Caco-2 (cell line): Measurements from ENCODE around the gene RORC. TPM values are rescaled to one million over a fixed set of nuclear protein-coding genes. Genes with fewer than 3 reads are reported as not detected.

Experiments
- BruUV-seq: library from RNA; stranded (reverse); fragments of 400-500 nt; replicated peaks from 2 replicates; lab custom pipeline; 2021; lab: Mats Ljungman, UMichigan
- CTCF ChIA-PET: fragments of 300-600 bp; sonication (Branson Sonifier 250); formaldehyde crosslinking; loops from one replicate; lab custom pipeline; 2022; ENCODE audit warnings: antibody characterized with exemption; lab: Charles Lee
- POLR2A ChIA-PET: fragments of 300-600 bp; sonication (Branson Sonifier 250); formaldehyde crosslinking; loops from one replicate; lab custom pipeline; 2022; ENCODE audit warnings: antibody characterized with exemption; lab: Charles Lee
- DNase-seq, 2 experiments: peaks; one replicate each; pipeline versions ENCODE4 v3.0.0 to v3.0.0-alpha.2; 2020 to 2022
- H3K27me3 ChIP-seq: replicated peaks from 2 replicates; pipeline ENCODE4 v1.6.0; 2011; ENCODE audit warnings: low read length; ENCODE audit not compliant: control insufficient read depth, insufficient read depth
- H3K36me3 ChIP-seq: 2 replicates; pipeline ENCODE4 v1.5.1; 2011; ENCODE audit warnings: low read length; ENCODE audit not compliant: control insufficient read depth, insufficient read depth
- H3K4me1 ChIP-seq: fragments of 250-450 bp; sonication (Bioruptor Pico); 2 replicates; pipeline ENCODE4 v1.5.1; 2020; ENCODE audit warnings: mild to moderate bottlenecking
- H3K4me3 ChIP-seq: 2 replicates; pipeline ENCODE4 v1.5.1; 2011; ENCODE audit warnings: low read depth, mild to moderate bottlenecking, control low read depth, low read length
- H3K9me3 ChIP-seq: fragments of 250-450 bp; sonication (Bioruptor Pico); 2 replicates; pipeline ENCODE4 v1.5.1; 2020; ENCODE audit warnings: mild to moderate bottlenecking, moderate library complexity
- H3K27ac Mint-ChIP-seq: one replicate; pipeline ENCODE4 v1.8.0; 2022; ENCODE audit warnings: mixed read lengths; ENCODE audit not compliant: unreplicated experiment
- H3K27me3 Mint-ChIP-seq: one replicate; pipeline ENCODE4 v1.8.0; 2022; ENCODE audit warnings: mixed read lengths; ENCODE audit not compliant: insufficient read depth, unreplicated experiment
- H3K36me3 Mint-ChIP-seq: one replicate; pipeline ENCODE4 v1.8.0; 2022; ENCODE audit warnings: mild to moderate bottlenecking, mixed read lengths; ENCODE audit not compliant: insufficient read depth, unreplicated experiment
- H3K4me1 Mint-ChIP-seq: one replicate; pipeline ENCODE4 v1.8.0; 2022; ENCODE audit warnings: low read depth, mixed read lengths; ENCODE audit not compliant: unreplicated experiment
- H3K4me3 Mint-ChIP-seq: one replicate; pipeline ENCODE4 v1.8.0; 2022; ENCODE audit warnings: mild to moderate bottlenecking, moderate library complexity, mixed read lengths; ENCODE audit not compliant: unreplicated experiment
- H3K9me3 Mint-ChIP-seq: one replicate; pipeline ENCODE4 v1.8.0; 2022; ENCODE audit warnings: mixed read lengths; ENCODE audit not compliant: unreplicated experiment
- intact Hi-C: fragments of 100-400 bp; cut with micrococcal nuclease; formaldehyde crosslinking; loops from one replicate; pipeline ENCODE4 v1.10.0; 2022; ENCODE audit not compliant: unreplicated experiment
- total RNA-seq: library from RNA; stranded (reverse); gene quantifications from 2 replicates; pipeline ENCODE4 v1.2.3, GENCODE V29; 2022
- TF ChIP-seq, protein P1 (sequence below), 2 experiments: fragments of 200-600 bp in 1 of 2; IDR thresholded peaks; 1 replicate in 1 of 2; 2 replicates in 1 of 2; pipeline versions ENCODE4 v1.5.1 to v1.8.0; 2011 to 2022; ENCODE audit warnings: antibody characterized with exemption in 1 of 2, control low read depth in 1 of 2, inconsistent platforms in 1 of 2, low read depth in 1 of 2, low read length in 1 of 2, mild to moderate bottlenecking in 1 of 2, moderate library complexity in 1 of 2; ENCODE audit not compliant: insufficient read depth in 1 of 2, severe bottlenecking in 1 of 2, unreplicated experiment in 1 of 2

The RORC gene
- total RNA-seq, 1 experiment from 2014 or later, result not detected

- intact Hi-C loops, result no loop called here
- H3K9me3 Mint-ChIP-seq, result no peaks in the 10 kb centered on the region
- ChIA-PET POLR2A (interaction anchor here (0.6 kb wide), 3 partner anchors 93 to 201 kb away, joined by 3 to 4 read pairs (median 3); no protein-coding TSS in a partner anchor), CTCF (no interaction called here)
- H3K27me3 ChIP-seq, result no peaks in the 10 kb centered on the region
- H3K4me1 Mint-ChIP-seq, result peaks cover 9% of the 10 kb centered on the region
- H3K9me3 ChIP-seq, result no peaks in the 10 kb centered on the region
- H3K36me3 Mint-ChIP-seq, result peaks cover 47% of the 10 kb centered on the region
- BruUV-seq, result no TSS peak
- H3K4me3 Mint-ChIP-seq, result no peak overlapping the region
- H3K4me3 ChIP-seq, result no peak overlapping the region
- H3K27ac Mint-ChIP-seq, result no peak overlapping the region
- H3K27me3 Mint-ChIP-seq, result no peaks in the 10 kb centered on the region
- H3K4me1 ChIP-seq, result 0 out of 2 replicates have a peak, but pooled peaks cover 6% of the 10 kb centered on the region
- TF ChIP-seq, protein P1, sequence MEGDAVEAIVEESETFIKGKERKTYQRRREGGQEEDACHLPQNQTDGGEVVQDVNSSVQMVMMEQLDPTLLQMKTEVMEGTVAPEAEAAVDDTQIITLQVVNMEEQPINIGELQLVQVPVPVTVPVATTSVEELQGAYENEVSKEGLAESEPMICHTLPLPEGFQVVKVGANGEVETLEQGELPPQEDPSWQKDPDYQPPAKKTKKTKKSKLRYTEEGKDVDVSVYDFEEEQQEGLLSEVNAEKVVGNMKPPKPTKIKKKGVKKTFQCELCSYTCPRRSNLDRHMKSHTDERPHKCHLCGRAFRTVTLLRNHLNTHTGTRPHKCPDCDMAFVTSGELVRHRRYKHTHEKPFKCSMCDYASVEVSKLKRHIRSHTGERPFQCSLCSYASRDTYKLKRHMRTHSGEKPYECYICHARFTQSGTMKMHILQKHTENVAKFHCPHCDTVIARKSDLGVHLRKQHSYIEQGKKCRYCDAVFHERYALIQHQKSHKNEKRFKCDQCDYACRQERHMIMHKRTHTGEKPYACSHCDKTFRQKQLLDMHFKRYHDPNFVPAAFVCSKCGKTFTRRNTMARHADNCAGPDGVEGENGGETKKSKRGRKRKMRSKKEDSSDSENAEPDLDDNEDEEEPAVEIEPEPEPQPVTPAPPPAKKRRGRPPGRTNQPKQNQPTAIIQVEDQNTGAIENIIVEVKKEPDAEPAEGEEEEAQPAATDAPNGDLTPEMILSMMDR (IDR thresholded peaks at IDR 0.05; ENCODE audit: insufficient read depth in 1 of 2, low read depth in 1 of 2, low read length in 1 of 2, severe bottlenecking in 1 of 2, unreplicated experiment in 1 of 2), result no peak
- peaks cover 4% of the 10 kb centered on the region; the same call in 1 of the 2 replicates for H3K36me3 ChIP-seq
- no peak for DNase-seq
Measured at GRCh38 chr1:151760597-151761385, 70.8 kb downstream of the RORC start.

DNA sequence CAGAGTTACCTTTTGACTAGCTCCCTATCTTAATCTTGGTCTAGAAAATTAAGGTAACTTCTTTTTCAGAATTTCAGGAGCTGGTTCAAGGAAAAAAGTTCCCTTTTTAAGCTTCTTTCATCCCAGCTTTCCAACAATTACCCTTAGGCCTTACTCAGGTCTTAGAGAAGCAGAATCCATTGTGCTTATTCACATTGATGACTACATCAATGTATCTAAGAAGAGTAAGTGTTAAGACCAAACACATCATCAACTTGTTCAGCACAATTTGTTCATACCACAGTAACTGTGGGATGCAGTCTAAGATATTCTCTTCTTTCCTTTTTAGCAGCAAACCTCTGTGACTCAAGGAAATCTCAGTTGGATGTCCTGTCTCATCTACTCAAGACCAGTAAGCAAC, 72.4 kb downstream of the RORC start:
- POLR2A ChIA-PET, result interaction anchor here (0.7 kb wide), 1 partner anchor 268 kb away, joined by 4 read pairs; no protein-coding TSS in a partner anchor
- Histone ChIP-seq H3K4me1 (0 out of 2 replicates have a peak, but pooled peaks cover 3% of the 10 kb centered on the region), H3K9me3 (no peaks in the 10 kb centered on the region), H3K4me3 (no peak overlapping the region), H3K36me3 (peaks cover 4% of the 10 kb centered on the region; the same call in 1 of the 2 replicates), H3K27me3 (no peaks in the 10 kb centered on the region)
- CTCF ChIA-PET, result no interaction called here
- no peak for DNase-seq
- TF ChIP-seq, protein P1 (IDR thresholded peaks at IDR 0.05; ENCODE audit: insufficient read depth in 1 of 2, low read depth in 1 of 2, low read length in 1 of 2, severe bottlenecking in 1 of 2, unreplicated experiment in 1 of 2), result no peak
- no TSS peak for BruUV-seq
- H3K36me3 Mint-ChIP-seq, result peaks cover 47% of the 10 kb centered on the region
- no peaks in the 10 kb centered on the region for H3K27me3 Mint-ChIP-seq
- no peak overlapping the region for H3K27ac Mint-ChIP-seq
- H3K4me3 Mint-ChIP-seq, result no peak overlapping the region
- peaks cover 5% of the 10 kb centered on the region for H3K4me1 Mint-ChIP-seq
- intact Hi-C loops, result no loop called here
- H3K9me3 Mint-ChIP-seq, result no peaks in the 10 kb centered on the region

- no peaks in the 10 kb centered on the region for H3K27me3 Mint-ChIP-seq
- BruUV-seq, result no TSS peak
- intact Hi-C loops, result no loop called here
Measured at GRCh38 chr1:151756291-151756690, 75.3 kb downstream of the RORC start.

More at GRCh38 chr1:151756291-151756690, 75.3 kb downstream of the RORC start:
- POLR2A ChIA-PET, result no interaction called here
- CTCF ChIA-PET, result no interaction called here
- Mint-ChIP-seq H3K4me1 (no peaks in the 10 kb centered on the region), H3K4me3 (no peak overlapping the region), H3K27ac (no peak overlapping the region), H3K9me3 (no peaks in the 10 kb centered on the region), H3K36me3 (peaks cover 40% of the 10 kb centered on the region)
- Histone ChIP-seq H3K4me1 (no peaks in the 10 kb centered on the region), H3K4me3 (no peak overlapping the region), H3K36me3 (peaks cover 2% of the 10 kb centered on the region; the same call in 1 of the 2 replicates), H3K9me3 (no peaks in the 10 kb centered on the region), H3K27me3 (no peaks in the 10 kb centered on the region)
- no peak for DNase-seq
- TF ChIP-seq, protein P1 (IDR thresholded peaks at IDR 0.05; ENCODE audit: insufficient read depth in 1 of 2, low read depth in 1 of 2, low read length in 1 of 2, severe bottlenecking in 1 of 2, unreplicated experiment in 1 of 2), result no peak

Other genes starting within 250 kb of the RORC start
- gene SNX27, start 219.8 kb downstream of the RORC start, total RNA-seq, result 47.2 and 47.4 TPM in 2 replicates
- gene CELF3, start 115.0 kb downstream of the RORC start, total RNA-seq, result 0.27 and 1.1 TPM in 2 replicates
- gene RIIAD1, start 110.3 kb downstream of the RORC start, total RNA-seq, result 0.88 and 1.0 TPM in 2 replicates
- 122 and 131 TPM in 2 replicates for gene MRPL9, start 68.3 kb downstream of the RORC start, total RNA-seq
- 12.6 and 15.0 TPM in 2 replicates for gene TDRKH, start 41.3 kb downstream of the RORC start, total RNA-seq
- not detected in 2 replicates for gene LINGO4, start 26.4 kb downstream of the RORC start, total RNA-seq
- gene C2CD4D, start 8.0 kb upstream of the RORC start, total RNA-seq, result 0.23 and 0.60 TPM in 2 replicates
- not detected in 2 replicates for gene THEM5, start 21.9 kb upstream of the RORC start, total RNA-seq
- 7.1 and 9.5 TPM in 2 replicates for gene THEM4, start 77.7 kb upstream of the RORC start, total RNA-seq
- 2,143 and 2,154 TPM in 2 replicates for gene S100A10, start 162.1 kb upstream of the RORC start, total RNA-seq
- 364 and 408 TPM in 2 replicates for gene S100A11, start 205.2 kb upstream of the RORC start, total RNA-seq